HepG2 (cell line): ENCODE measurements around the gene GSAP. TPM values are rescaled to one million over a fixed set of nuclear protein-coding genes. Genes with fewer than 3 reads are reported as not detected.
A peak's percentile ranks its signal among the peaks of the same experiment; 100 is the strongest.

ENCODE experiments used
- BCLAF1 ChIP-seq: fragments of 450-650 bp; IDR thresholded peaks from 2 replicates; pipeline ENCODE4 v1.6.1; 2017; ENCODE audit warnings: mild to moderate bottlenecking
- FOXO1 ChIP-seq: sonication (generic); formaldehyde crosslinking; IDR thresholded peaks from 2 replicates; pipeline ENCODE4 v1.4.0; 2020; ENCODE audit warnings: missing genetic modification reagents
- HNF4A ChIP-seq: sonication (generic); formaldehyde crosslinking; IDR thresholded peaks from 2 replicates; pipeline ENCODE4 v1.4.0; 2020; ENCODE audit warnings: missing genetic modification reagents
- KLF6 ChIP-seq: IDR thresholded peaks from 2 replicates; pipeline ENCODE4 v1.8.0; 2016; ENCODE audit warnings: missing biosample characterization, missing genetic modification reagents
- PAXIP1 ChIP-seq: sonication (generic); formaldehyde crosslinking; conservative IDR thresholded peaks from 2 replicates; pipeline ENCODE4 v1.4.0; 2020; ENCODE audit warnings: mild to moderate bottlenecking, missing genetic modification reagents, moderate library complexity
- SP140L ChIP-seq: sonication (generic); formaldehyde crosslinking; IDR thresholded peaks from 2 replicates; pipeline ENCODE4 v1.4.0; 2020; ENCODE audit warnings: missing genetic modification reagents, borderline replicate concordance
- TBX3 ChIP-seq: fragments of 450-650 bp; IDR thresholded peaks from 2 replicates; pipeline ENCODE4 v1.6.1; 2017; ENCODE audit warnings: antibody characterized with exemption, mild to moderate bottlenecking, inconsistent platforms, borderline replicate concordance
- XRCC5 ChIP-seq: fragments of 200-400 bp; formaldehyde crosslinking; optimal IDR thresholded peaks from 2 replicates; pipeline ENCODE3; 2017; ENCODE audit warnings: mild to moderate bottlenecking, low read length
- ZBTB40 ChIP-seq, 2 experiments: fragments of 450-650 bp in 1 of 2; sonication (generic) in 1 of 2; formaldehyde crosslinking in 1 of 2; IDR thresholded peaks; 2 replicates each; pipeline versions ENCODE4 v1.6.1 to v1.8.0; 2016 to 2022; ENCODE audit warnings: antibody characterized with exemption in 1 of 2, mild to moderate bottlenecking in 1 of 2, missing genetic modification reagents in 1 of 2
- ZNF224 ChIP-seq: sonication (generic); formaldehyde crosslinking; IDR thresholded peaks from 2 replicates; pipeline ENCODE4 v1.5.0; 2020; ENCODE audit warnings: mild to moderate bottlenecking, missing genetic modification reagents
- polyA plus RNA-seq, 8 experiments: library from polyadenylated mRNA; depleted of rRNA in 3 of 8; stranded (reverse) in 7 of 8; unstranded in 1 of 8; fragments of >200 nt; fragmentation: Illumina TruSeq in 4 of 8; extraction: Trizol in 4 of 8; gene quantifications; 2 replicates each; pipeline versions ENCODE4 v1.2.1 to v1.2.3, GENCODE V29; 2011 to 2016; ENCODE audit warnings: low read depth in 4 of 8, missing spikeins in 1 of 8, mixed read lengths in 1 of 8; ENCODE audit not compliant: insufficient read depth in 1 of 8
- total RNA-seq, 5 experiments: library from RNA; depleted of rRNA; stranded (reverse); fragments of >200 nt; fragmentation: Illumina TruSeq; extraction: Trizol; gene quantifications; 2 replicates each; pipeline ENCODE4 v1.2.3, GENCODE V29; 2016; ENCODE audit warnings: low read depth in 1 of 5

The GSAP gene
- total and polyA plus RNA-seq, 2 of the 13 experiments (the other 11 are each of a cell fraction or from before 2014, with no cell fraction given) = 34.6 to 40.6 TPM

- TF ChIP-seq FOXO1 (CRISPR knock-in tag) (peak; percentile 52), TBX3 (no peak), SP140L (0 out of 2 replicates have a peak, but pooled peaks have one; percentile 16), ZNF224 (CRISPR knock-in tag) (no peak), KLF6 (CRISPR knock-in tag) (no peak), HNF4A (CRISPR knock-in tag) (peak; percentile 84), XRCC5 (no peak), BCLAF1 (no peak), ZBTB40 (IDR thresholded peaks at IDR 0.05) (no peak), ZBTB40 (CRISPR knock-in tag; IDR thresholded peaks at IDR 0.05) (no peak), PAXIP1 (CRISPR knock-in tag) (peak; percentile 75)
Observed at GRCh38 chr7:77409739-77410547, 6.2 kb downstream of the GSAP start (continued).
